ENCODE measurements around the gene ARHGAP40.

GRCh38 chr20:38624084-38624483 is 22.5 kb downstream of the ARHGAP40 start:
- no peak for TF ChIP-seq ZNF114 (CRISPR knock-in tag; IDR thresholded peaks at IDR 0.05)
- no peak for TF ChIP-seq CTCF (conservative IDR thresholded peaks at IDR 0.05; ENCODE audit: low read depth in 2 of 2)
- no peak for TF ChIP-seq POLR2AphosphoS5 (IDR thresholded peaks at IDR 0.05; ENCODE audit: low read depth)
- TF ChIP-seq CREB1 (CRISPR knock-in tag; IDR thresholded peaks at IDR 0.05; ENCODE audit: low read depth): no peak
- no peak for TF ChIP-seq JUNB (IDR thresholded peaks at IDR 0.05; ENCODE audit: unreplicated experiment)
- TF ChIP-seq REST (IDR thresholded peaks at IDR 0.05; ENCODE audit: unreplicated experiment): no peak
- TF ChIP-seq EZH2 (IDR thresholded peaks at IDR 0.05; ENCODE audit: low read depth, unreplicated experiment): no peak
- TF ChIP-seq ETS1 (IDR thresholded peaks at IDR 0.05): no peak
- no peak for TF ChIP-seq EZH2phosphoT487 (IDR thresholded peaks at IDR 0.05; ENCODE audit: unreplicated experiment)
- no peak for TF ChIP-seq STAT1 (IDR thresholded peaks at IDR 0.05; ENCODE audit: unreplicated experiment)
